Measurements from ENCODE around the gene GPN1. TPM values are rescaled to one million over a fixed set of nuclear protein-coding genes. Genes with fewer than 3 reads are reported as not detected.
A peak's percentile ranks its signal among the peaks of the same experiment; 100 is the strongest.

Gene GPN1
- 10 to 100 TPM; 24.2 to 28.5 (median 26.2) TPM for total RNA-seq
- 10 to 100 TPM; 24.8 to 57.1 (median 42.8) TPM for polyA plus RNA-seq
- long read RNA-seq, donor 1, transcript GPN1-212 (14 exons, 1,832 nt): major isoform, 24 of 30 reads
- long read RNA-seq, donor 1, partial matches to known transcripts: 0 of 30 reads
- long read RNA-seq, donor 1, other reads (novel, unspliced or antisense): 6 of 30 reads
- long read RNA-seq, donor 2, transcript GPN1-212 (14 exons, 1,832 nt): major isoform, 61 of 78 reads
- long read RNA-seq, donor 2, partial matches to known transcripts: 1 of 78 reads
- long read RNA-seq, donor 2, other reads (novel, unspliced or antisense): 16 of 78 reads

- WGBS, 3 donors: 1% methylated on average over 44 of the region's 44 CpGs
- H3K9me3 ChIP-seq: no peaks in the 10 kb centered on the region
- peaks cover 2 to 46% of the 10 kb centered on the region in 2 donors for H3K36me3 ChIP-seq (ENCODE audit: insufficient read depth in 1 of 2, low read depth in 1 of 2)
- TF ChIP-seq CTCF (IDR thresholded peaks at IDR 0.05): no peak
- peak within 1 kb of the TSS; percentile 76 for H3K27ac ChIP-seq
- intact Hi-C loops (cut with DNase I): loop anchor here (5.0 to 10.0 kb wide), 3 partner anchors 33 to 137 kb away; partner anchors contain the start of genes FNDC4 (in 1 of the 2), GCKR (in 1 of the 2), SLC4A1AP (in 1 of the 2) and SUPT7L (in 1 of the 2)
- DNase-seq: peak; percentile 91 to 93
- peak within 1 kb of the TSS; percentile 79 for H3K4me3 ChIP-seq
- peaks cover 9% of the 10 kb centered on the region for H3K4me1 ChIP-seq
- no peaks in the 10 kb centered on the region for H3K27me3 ChIP-seq (ENCODE audit: insufficient read depth in 3 of 3, low read length in 2 of 3)
- ATAC-seq: peak; percentile 95 to 98 (median 96)
These were observed at the start of gene GPN1, which contains the start of gene CCDC121 for GRCh38 chr2:27628767-27629709. Gene GPN1 (plus strand): TSS chr2:27629050. CDS start chr2:27629059, 9 bp downstream. Gene CCDC121 (minus strand): TSS chr2:27629012. CDS start chr2:27627799, 1,213 bp downstream.

- intact Hi-C loops (cut with DNase I): no loop called here
- no peaks in the 10 kb centered on the region for H3K36me3 ChIP-seq (ENCODE audit: insufficient read depth in 1 of 2, low read depth in 1 of 2)
- ATAC-seq: peak in 1 of 4 donors; percentile 2
- H3K27me3 ChIP-seq (ENCODE audit: insufficient read depth in 3 of 3, low read length in 2 of 3): no peaks in the 10 kb centered on the region
- peaks cover 17% of the 10 kb centered on the region for H3K9me3 ChIP-seq
- no peak overlapping the region for H3K27ac ChIP-seq
- no peak overlapping the region for H3K4me3 ChIP-seq
- no peak for TF ChIP-seq CTCF (IDR thresholded peaks at IDR 0.05)
- no peak for DNase-seq
- peaks cover 11% of the 10 kb centered on the region for H3K4me1 ChIP-seq
- WGBS, 3 donors: 91 to 92% (median 92%) methylated on average over 19 of the region's 19 CpGs
These were observed 47.3 kb upstream of the GPN1 start for GRCh38 chr2:27581417-27582128.

- H3K36me3 ChIP-seq (ENCODE audit: insufficient read depth in 1 of 2, low read depth in 1 of 2): no peaks in the 10 kb centered on the region
- TF ChIP-seq CTCF (IDR thresholded peaks at IDR 0.05): no peak
- intact Hi-C loops (cut with DNase I): no loop called here
- no peaks in the 10 kb centered on the region for H3K27me3 ChIP-seq (ENCODE audit: insufficient read depth in 3 of 3, low read length in 2 of 3)
- WGBS, 3 donors: 72 to 82% (median 75%) methylated on average over 16 of the region's 16 CpGs
- peak overlapping the region; percentile 66 for H3K4me3 ChIP-seq
- peak overlapping the region; percentile 19 for H3K27ac ChIP-seq
- H3K4me1 ChIP-seq: peaks cover 11% of the 10 kb centered on the region
- ATAC-seq (peak in 3 of 4 donors; percentile 8 to 11 (median 9)), DNase-seq (no peak)
- H3K9me3 ChIP-seq: peaks cover 17% of the 10 kb centered on the region
These were observed 46.6 kb upstream of the GPN1 start for GRCh38 chr2:27582129-27582694.

- Histone ChIP-seq H3K4me3 (peak within 1 kb of the TSS; percentile 66), H3K36me3 (ENCODE audit: insufficient read depth in 1 of 2, low read depth in 1 of 2) (no peaks in the 10 kb centered on the region), H3K27ac (peak within 1 kb of the TSS; percentile 51), H3K27me3 (ENCODE audit: insufficient read depth in 3 of 3, low read length in 2 of 3) (no peaks in the 10 kb centered on the region), H3K4me1 (peaks cover 11% of the 10 kb centered on the region), H3K9me3 (peaks cover 16% of the 10 kb centered on the region)
- DNase-seq (peak; percentile 91 to 94), ATAC-seq (peak; percentile 88 to 97 (median 96))
- intact Hi-C loops (cut with DNase I): no loop called here
- WGBS, 3 donors: 1 to 2% (median 1%) methylated on average over 35 to 38 of the region's 38 CpGs
- no peak for TF ChIP-seq CTCF (IDR thresholded peaks at IDR 0.05)
These were observed 46.0 kb upstream of the GPN1 start, which contains the start of gene ZNF512 for GRCh38 chr2:27582695-27583389. Gene ZNF512 (plus strand): TSS chr2:27583042. CDS start chr2:27583113, 71 bp downstream.
